GM13976 (cell line): Measurements from ENCODE around the gene GNRH2.
"Not testable (repeated sequence)": the region's sequence is repeated elsewhere in the genome, so short reads cannot be mapped to it uniquely, and the experiment has no call there.

ENCODE experiments used
- DNase-seq: peaks from one replicate; pipeline ENCODE4 v3.0.0; 2012; ENCODE audit warnings: low spot score
- CTCF ChIP-seq: IDR thresholded peaks from 2 replicates; pipeline ENCODE4 v1.5.1; 2012; ENCODE audit warnings: borderline replicate concordance, mild to moderate bottlenecking; ENCODE audit not compliant: insufficient read depth; ENCODE audit errors: extremely low read depth, missing control alignments, control extremely low read depth
- in situ Hi-C: fragments of 300-500 bp; cut with MboI; formaldehyde crosslinking; loops from one replicate; pipeline ENCODE4 v1.12.0; 2022; ENCODE audit warnings: low sequenced_read_pairs, mixed read lengths, inconsistent platforms; ENCODE audit not compliant: unreplicated experiment

The GNRH2 gene

GRCh38 chr20:3068075-3068474 lies 24.7 kb downstream of the GNRH2 start:
- in situ Hi-C loops, result no loop called here
- no peak for TF ChIP-seq CTCF
- DNase-seq, result no peak

- DNase-seq, result no peak
- no peak for TF ChIP-seq CTCF
- in situ Hi-C loops, result no loop called here
Measured at GRCh38 chr20:3068986-3069900, 25.8 kb downstream of the GNRH2 start.

- no peak for TF ChIP-seq CTCF
- no peak for DNase-seq
- in situ Hi-C loops, result no loop called here
Measured at GRCh38 chr20:3070725-3071124, 27.3 kb downstream of the GNRH2 start.

GRCh38 chr20:3071266-3071609 lies 27.8 kb downstream of the GNRH2 start:
- TF ChIP-seq CTCF, result no peak
- DNase-seq, result no peak
- in situ Hi-C loops, result no loop called here

- peak; percentile 62 for DNase-seq
- no peak for TF ChIP-seq CTCF
- in situ Hi-C loops, result no loop called here
Measured at GRCh38 chr20:3071610-3072529, 28.4 kb downstream of the GNRH2 start, which contains the start of gene OXT. Gene OXT (plus strand): TSS chr20:3071620. CDS start chr20:3071656, 36 bp downstream.

- TF ChIP-seq CTCF, result no peak
- in situ Hi-C loops, result no loop called here
- DNase-seq, result peak; percentile 13
Measured at GRCh38 chr20:3072530-3073250, 29.3 kb downstream of the GNRH2 start.

- in situ Hi-C loops, DNase-seq: not testable (repeated sequence)
Measured at GRCh38 chr20:3073251-3073643, 29.8 kb downstream of the GNRH2 start.
